Measurements from ENCODE around the gene RAB3A. TPM values are rescaled to one million over a fixed set of nuclear protein-coding genes. Genes with fewer than 3 reads are reported as not detected.

The RAB3A gene, protein sequence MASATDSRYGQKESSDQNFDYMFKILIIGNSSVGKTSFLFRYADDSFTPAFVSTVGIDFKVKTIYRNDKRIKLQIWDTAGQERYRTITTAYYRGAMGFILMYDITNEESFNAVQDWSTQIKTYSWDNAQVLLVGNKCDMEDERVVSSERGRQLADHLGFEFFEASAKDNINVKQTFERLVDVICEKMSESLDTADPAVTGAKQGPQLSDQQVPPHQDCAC
- total RNA-seq, result 5.9 to 6.7 TPM (median 6.4 TPM) in 3 replicates

DNA sequence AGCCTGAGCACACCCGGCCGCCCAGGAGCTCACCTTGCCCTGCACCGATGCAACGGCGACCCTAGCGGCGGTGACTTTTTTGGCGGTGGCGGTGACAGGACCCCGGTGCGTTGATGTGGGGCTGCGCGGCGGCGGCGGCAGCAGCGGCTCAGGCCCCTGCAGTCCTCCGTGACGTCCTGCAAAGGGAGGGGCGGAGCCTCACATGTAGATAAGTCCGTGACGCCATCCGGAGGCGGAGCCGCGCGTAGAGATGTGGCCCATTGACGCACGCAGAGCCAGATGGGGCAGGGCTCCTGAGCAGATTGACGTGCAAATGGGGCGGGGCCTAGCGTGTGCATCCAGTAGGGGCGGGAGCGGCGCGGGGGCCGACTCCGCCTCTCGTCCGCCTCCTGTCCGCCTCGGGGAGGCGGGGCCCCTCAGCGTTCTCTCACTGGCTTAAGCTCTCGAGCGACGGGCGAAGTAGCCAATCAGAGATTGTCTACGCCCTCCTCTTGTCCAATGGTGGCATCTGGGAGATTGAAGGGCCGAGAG is at the start of gene RAB3A:
Gene RAB3A (minus strand): TSS at position 180 of the 531 bp plus-strand sequence. CDS start 1,302 bp downstream, outside the sequence.
- no peaks in the 10 kb centered on the region for H3K9me3 Mint-ChIP-seq
- DNase-seq (ENCODE audit: low spot score in 2 of 2, unreplicated experiment in 2 of 2), result peak; percentile 99 to 100
- TF ChIP-seq, protein P1, sequence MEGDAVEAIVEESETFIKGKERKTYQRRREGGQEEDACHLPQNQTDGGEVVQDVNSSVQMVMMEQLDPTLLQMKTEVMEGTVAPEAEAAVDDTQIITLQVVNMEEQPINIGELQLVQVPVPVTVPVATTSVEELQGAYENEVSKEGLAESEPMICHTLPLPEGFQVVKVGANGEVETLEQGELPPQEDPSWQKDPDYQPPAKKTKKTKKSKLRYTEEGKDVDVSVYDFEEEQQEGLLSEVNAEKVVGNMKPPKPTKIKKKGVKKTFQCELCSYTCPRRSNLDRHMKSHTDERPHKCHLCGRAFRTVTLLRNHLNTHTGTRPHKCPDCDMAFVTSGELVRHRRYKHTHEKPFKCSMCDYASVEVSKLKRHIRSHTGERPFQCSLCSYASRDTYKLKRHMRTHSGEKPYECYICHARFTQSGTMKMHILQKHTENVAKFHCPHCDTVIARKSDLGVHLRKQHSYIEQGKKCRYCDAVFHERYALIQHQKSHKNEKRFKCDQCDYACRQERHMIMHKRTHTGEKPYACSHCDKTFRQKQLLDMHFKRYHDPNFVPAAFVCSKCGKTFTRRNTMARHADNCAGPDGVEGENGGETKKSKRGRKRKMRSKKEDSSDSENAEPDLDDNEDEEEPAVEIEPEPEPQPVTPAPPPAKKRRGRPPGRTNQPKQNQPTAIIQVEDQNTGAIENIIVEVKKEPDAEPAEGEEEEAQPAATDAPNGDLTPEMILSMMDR (IDR thresholded peaks at IDR 0.05; ENCODE audit: unreplicated experiment), result no peak

DNA sequence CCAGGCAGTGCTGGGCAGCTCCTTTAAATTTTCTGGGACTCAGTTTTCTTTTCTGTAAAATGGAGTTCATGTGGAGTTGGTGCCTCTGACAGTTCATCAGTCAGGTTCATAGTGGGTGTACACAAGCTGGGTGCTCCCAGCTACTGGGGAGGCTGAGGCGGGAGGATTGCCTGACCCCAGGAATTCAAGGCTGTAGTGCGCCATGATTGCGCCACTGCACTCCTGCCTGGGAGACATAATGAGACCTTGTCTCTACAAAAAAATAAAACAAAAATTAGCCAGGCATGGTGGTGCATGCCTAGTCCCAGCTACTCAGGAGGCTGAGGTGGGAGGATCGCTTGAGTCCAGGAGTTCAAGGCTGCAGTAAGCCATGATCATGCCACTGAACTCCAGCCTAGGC is 49.3 kb upstream of the RAB3A start:
- Mint-ChIP-seq H3K36me3 (peaks cover 3% of the 10 kb centered on the region), H3K27ac (no peak overlapping the region), H3K27me3 (ENCODE audit: low read depth) (peaks cover 30% of the 10 kb centered on the region), H3K4me3 (no peak overlapping the region), H3K9me3 (no peaks in the 10 kb centered on the region), H3K4me1 (peaks cover 1% of the 10 kb centered on the region)
- no peak for DNase-seq (ENCODE audit: low spot score in 2 of 2, unreplicated experiment in 2 of 2)
- TF ChIP-seq, protein P1 (IDR thresholded peaks at IDR 0.05; ENCODE audit: unreplicated experiment), result no peak

More for the DNA sequence above, at the start of gene RAB3A:
- H3K27ac Mint-ChIP-seq, result peak within 1 kb of the TSS; percentile 99
- H3K4me3 Mint-ChIP-seq, result peak within 1 kb of the TSS; percentile 91
- peaks cover 22% of the 10 kb centered on the region for H3K4me1 Mint-ChIP-seq
- H3K36me3 Mint-ChIP-seq, result peaks cover 6% of the 10 kb centered on the region
- no peaks in the 10 kb centered on the region for H3K27me3 Mint-ChIP-seq (ENCODE audit: low read depth)

DNA sequence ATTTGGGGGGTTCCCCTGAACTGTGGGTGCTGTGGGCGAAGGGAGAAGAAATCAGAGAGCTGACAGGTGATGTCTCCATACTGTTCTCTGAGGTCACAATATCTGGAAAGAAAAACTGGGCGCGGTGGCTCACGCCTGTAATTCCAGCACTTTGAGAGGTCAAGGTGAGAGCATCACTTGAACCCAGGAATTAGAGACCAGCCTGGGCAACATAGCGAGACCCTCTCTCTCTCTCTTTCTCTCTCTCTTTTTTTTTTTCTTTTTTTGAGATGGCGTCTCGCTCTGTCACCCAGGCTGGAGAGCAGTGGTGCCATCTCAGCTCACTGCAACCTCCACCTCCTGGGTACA is 48.5 kb upstream of the RAB3A start:
- TF ChIP-seq, protein P1 (IDR thresholded peaks at IDR 0.05; ENCODE audit: unreplicated experiment), result no peak
- DNase-seq (ENCODE audit: low spot score in 2 of 2, unreplicated experiment in 2 of 2), result no peak
- peaks cover 30% of the 10 kb centered on the region for H3K27me3 Mint-ChIP-seq (ENCODE audit: low read depth)
- H3K4me3 Mint-ChIP-seq, result no peak overlapping the region
- H3K27ac Mint-ChIP-seq, result no peak overlapping the region
- peaks cover 3% of the 10 kb centered on the region for H3K36me3 Mint-ChIP-seq
- H3K9me3 Mint-ChIP-seq, result no peaks in the 10 kb centered on the region
- H3K4me1 Mint-ChIP-seq, result peaks cover 1% of the 10 kb centered on the region

DNA sequence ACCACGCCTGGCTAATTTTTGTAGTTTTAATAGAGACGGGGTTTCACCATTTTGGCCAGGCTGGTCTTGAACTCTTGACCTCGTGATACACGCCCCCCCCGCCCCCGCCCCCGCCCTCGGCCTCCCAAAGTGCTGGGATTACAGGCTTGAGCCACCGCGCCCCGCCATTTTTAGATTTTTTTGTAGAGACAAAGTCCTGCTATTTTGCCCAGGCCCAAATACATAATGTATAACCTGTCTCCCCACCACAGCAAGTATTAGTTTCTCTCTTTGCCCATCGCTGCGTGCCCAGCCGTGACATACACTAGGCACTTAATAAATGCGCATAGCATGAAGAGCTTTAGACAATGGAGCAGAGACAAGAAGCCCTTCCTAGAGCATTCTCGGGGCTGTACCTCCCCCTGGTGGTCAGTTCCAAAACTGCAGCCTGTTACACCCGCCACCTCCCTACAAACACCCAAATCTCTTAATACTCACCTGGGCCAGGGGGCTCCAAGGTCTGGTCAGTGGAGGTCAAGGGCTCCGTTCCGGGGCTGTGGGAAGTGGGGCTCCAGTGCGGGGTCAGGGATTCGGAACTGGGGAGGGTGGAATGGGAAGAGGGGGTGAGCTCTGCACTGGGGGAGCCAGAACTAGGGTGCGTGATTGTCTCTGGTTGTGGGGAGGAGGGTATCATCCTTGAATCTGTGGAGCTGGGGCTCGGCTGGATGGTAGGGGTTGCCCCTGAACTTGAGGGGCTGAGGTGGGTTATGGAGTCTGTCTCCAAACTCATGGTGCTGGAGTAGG is 47.9 kb upstream of the RAB3A start:
- peaks cover 30% of the 10 kb centered on the region for H3K27me3 Mint-ChIP-seq (ENCODE audit: low read depth)
- no peak overlapping the region for H3K4me3 Mint-ChIP-seq
- no peak overlapping the region for H3K27ac Mint-ChIP-seq
- H3K9me3 Mint-ChIP-seq, result no peaks in the 10 kb centered on the region
- TF ChIP-seq, protein P1 (IDR thresholded peaks at IDR 0.05; ENCODE audit: unreplicated experiment), result peak; percentile 97
- H3K4me1 Mint-ChIP-seq, result peaks cover 1% of the 10 kb centered on the region
- DNase-seq (ENCODE audit: low spot score in 2 of 2, unreplicated experiment in 2 of 2), result peak in 1 of 2 experiments; percentile 89
- H3K36me3 Mint-ChIP-seq, result peaks cover 1% of the 10 kb centered on the region

DNA sequence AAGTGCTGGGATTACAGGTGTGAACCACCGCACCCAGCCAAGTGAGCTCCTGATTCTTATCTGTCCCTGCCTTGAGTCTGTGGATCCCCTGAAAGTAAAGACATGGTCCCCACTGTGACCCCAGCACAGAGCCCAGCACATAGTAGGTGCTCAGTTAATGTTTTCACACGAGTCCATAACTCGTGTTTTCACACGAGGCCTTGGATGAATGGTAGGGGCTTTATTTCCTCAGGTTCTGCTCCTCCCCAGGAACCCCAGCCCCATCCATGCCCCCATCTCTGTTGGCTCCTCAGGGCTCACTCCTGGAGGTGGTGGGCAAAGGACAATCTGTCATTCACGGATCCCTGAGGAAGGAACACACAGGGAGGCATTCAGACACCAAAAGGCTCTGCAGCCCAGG is 46.0 kb upstream of the RAB3A start:
- Mint-ChIP-seq H3K27me3 (ENCODE audit: low read depth) (peaks cover 26% of the 10 kb centered on the region), H3K36me3 (no peaks in the 10 kb centered on the region), H3K4me3 (no peak overlapping the region), H3K9me3 (no peaks in the 10 kb centered on the region), H3K27ac (no peak overlapping the region), H3K4me1 (peaks cover 1% of the 10 kb centered on the region)
- TF ChIP-seq, protein P1 (IDR thresholded peaks at IDR 0.05; ENCODE audit: unreplicated experiment), result no peak
- DNase-seq (ENCODE audit: low spot score in 2 of 2, unreplicated experiment in 2 of 2), result no peak

Data from mesothelial cell of epicardium (in vitro differentiated cells).